Activated CD8-positive, alpha-beta T cell treated with anti-CD3 and anti-CD28 coated beads for 36 hours (primary cell): Measurements from ENCODE around the gene MACROD2. TPM values are rescaled to one million over a fixed set of nuclear protein-coding genes. Genes with fewer than 3 reads are reported as not detected.

Experiments
- ATAC-seq: fragments of 200-7000 bp; cut with Tn5 transposase; one replicate; pipeline ENCODE4 v1.10.0; 2021; ENCODE audit warnings: mild to moderate bottlenecking, moderate library complexity
- CTCF ChIA-PET: fragments of 350-600 bp; sonication (Branson Sonifier 250); formaldehyde crosslinking; loops from one replicate; lab custom pipeline; 2021; ENCODE audit warnings: antibody characterized with exemption; lab: Charles Lee
- POLR2A ChIA-PET: fragments of 350-600 bp; sonication (Branson Sonifier 250); formaldehyde crosslinking; loops from one replicate; lab custom pipeline; 2021; ENCODE audit warnings: antibody characterized with exemption; lab: Charles Lee
- DNase-seq: peaks from one replicate; pipeline ENCODE4 v3.0.0-alpha.2; 2020
- H3K27ac Mint-ChIP-seq: one replicate; pipeline ENCODE4 v1.8.0; 2021; ENCODE audit warnings: mild to moderate bottlenecking, mixed read lengths
- H3K27me3 Mint-ChIP-seq: one replicate; pipeline ENCODE4 v1.8.0; 2021; ENCODE audit warnings: mixed read lengths
- H3K36me3 Mint-ChIP-seq: one replicate; pipeline ENCODE4 v1.8.0; 2021; ENCODE audit warnings: low read depth, mixed read lengths
- H3K4me1 Mint-ChIP-seq: one replicate; pipeline ENCODE4 v1.8.0; 2021; ENCODE audit warnings: low read depth, mixed read lengths
- H3K4me3 Mint-ChIP-seq: one replicate; pipeline ENCODE4 v1.8.0; 2021; ENCODE audit warnings: mild to moderate bottlenecking, moderate library complexity, mixed read lengths
- H3K9me3 Mint-ChIP-seq: one replicate; pipeline ENCODE4 v1.8.0; 2021; ENCODE audit warnings: mixed read lengths
- intact Hi-C: fragments of 100-400 bp; cut with micrococcal nuclease; formaldehyde crosslinking; loops from one replicate; pipeline ENCODE4 v1.10.0; 2022
- total RNA-seq, 2 experiments: library from RNA; stranded (reverse); gene quantifications; one replicate each; pipeline ENCODE4 v1.2.3, GENCODE V29; 2021
- TF ChIP-seq, protein P1 (sequence below): fragments of 200-600 bp; IDR thresholded peaks from one replicate; pipeline ENCODE4 v1.8.0; 2022; ENCODE audit warnings: antibody characterized with exemption, mild to moderate bottlenecking

MACROD2 gene
- total RNA-seq, 2 experiments from 2014 or later, result not detected

DNA sequence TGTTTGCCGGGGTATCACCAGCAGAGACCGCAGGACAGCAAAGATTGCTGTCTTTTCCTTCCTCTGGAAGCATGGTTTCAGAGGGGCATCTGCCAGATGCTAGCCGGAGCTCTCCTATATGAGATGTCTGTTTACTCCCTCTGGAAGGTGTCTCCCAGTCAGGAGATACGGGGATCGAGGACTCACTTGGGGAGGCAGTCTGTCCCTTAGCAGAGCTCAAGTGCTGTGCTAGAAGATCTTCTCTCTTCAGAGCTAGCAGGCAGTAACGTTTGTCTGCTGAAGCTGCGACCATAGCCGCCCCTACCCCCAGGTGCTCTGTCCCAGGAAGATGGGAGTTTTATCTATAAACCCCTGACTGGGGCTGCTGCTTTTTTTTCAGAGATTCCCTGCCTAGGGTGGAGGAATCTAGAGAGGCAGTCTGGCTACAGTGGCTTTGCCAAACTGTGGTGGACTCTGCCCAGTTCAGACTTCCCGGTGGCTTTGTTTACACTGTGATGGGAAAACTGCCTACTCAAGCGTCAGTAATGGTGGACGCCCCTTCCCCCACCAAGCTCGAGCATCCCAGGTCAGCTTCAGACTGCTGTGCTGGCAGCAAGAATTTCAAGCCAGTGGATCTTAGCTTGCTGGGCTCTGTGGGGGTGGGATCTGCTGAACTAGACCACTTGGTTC is 475.0 kb downstream of the MACROD2 start:
- ChIA-PET CTCF (no interaction called here), POLR2A (no interaction called here)
- no peak for DNase-seq
- no peak for ATAC-seq
- intact Hi-C loops, result no loop called here
- Mint-ChIP-seq H3K4me3 (no peak overlapping the region), H3K27me3 (no peaks in the 10 kb centered on the region), H3K27ac (no peak overlapping the region), H3K36me3 (no peaks in the 10 kb centered on the region), H3K9me3 (peaks cover 8% of the 10 kb centered on the region), H3K4me1 (no peaks in the 10 kb centered on the region)
- TF ChIP-seq, protein P1, sequence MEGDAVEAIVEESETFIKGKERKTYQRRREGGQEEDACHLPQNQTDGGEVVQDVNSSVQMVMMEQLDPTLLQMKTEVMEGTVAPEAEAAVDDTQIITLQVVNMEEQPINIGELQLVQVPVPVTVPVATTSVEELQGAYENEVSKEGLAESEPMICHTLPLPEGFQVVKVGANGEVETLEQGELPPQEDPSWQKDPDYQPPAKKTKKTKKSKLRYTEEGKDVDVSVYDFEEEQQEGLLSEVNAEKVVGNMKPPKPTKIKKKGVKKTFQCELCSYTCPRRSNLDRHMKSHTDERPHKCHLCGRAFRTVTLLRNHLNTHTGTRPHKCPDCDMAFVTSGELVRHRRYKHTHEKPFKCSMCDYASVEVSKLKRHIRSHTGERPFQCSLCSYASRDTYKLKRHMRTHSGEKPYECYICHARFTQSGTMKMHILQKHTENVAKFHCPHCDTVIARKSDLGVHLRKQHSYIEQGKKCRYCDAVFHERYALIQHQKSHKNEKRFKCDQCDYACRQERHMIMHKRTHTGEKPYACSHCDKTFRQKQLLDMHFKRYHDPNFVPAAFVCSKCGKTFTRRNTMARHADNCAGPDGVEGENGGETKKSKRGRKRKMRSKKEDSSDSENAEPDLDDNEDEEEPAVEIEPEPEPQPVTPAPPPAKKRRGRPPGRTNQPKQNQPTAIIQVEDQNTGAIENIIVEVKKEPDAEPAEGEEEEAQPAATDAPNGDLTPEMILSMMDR, result no peak

DNA sequence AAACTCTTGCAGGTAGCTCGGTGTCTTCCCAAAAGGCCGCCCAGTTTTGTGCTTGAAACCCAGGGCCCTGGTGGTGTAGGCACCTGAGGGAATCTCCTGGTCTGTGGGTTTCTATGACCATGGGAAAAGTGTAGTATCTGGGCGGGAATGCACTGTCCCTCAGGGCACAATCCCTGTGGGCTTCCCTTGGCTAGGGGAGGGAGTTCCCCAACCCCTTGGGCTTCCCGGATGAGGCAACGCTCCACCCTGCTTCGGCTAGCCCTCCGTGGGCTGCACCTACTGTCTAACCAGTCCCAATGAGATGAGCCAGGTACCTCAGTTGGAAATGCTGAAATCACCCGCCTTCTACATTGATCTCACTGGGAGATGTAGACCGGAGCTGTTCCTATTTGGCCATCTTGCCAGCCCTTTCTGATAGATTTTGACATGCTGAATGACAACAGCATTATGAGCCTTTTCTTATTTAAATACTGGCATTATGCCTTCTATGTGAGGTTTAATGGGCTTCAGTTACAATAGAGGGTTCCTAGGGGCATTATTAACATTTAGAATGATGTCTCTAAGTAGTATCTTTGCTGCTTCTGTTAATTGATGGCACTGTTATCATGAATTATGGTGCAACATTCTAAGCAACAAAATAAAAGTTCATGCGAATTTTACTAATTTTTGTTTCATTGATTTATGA is 475.8 kb downstream of the MACROD2 start:
- Mint-ChIP-seq H3K27me3 (no peaks in the 10 kb centered on the region), H3K4me3 (no peak overlapping the region), H3K4me1 (no peaks in the 10 kb centered on the region), H3K27ac (no peak overlapping the region), H3K36me3 (no peaks in the 10 kb centered on the region), H3K9me3 (peaks cover 6% of the 10 kb centered on the region)
- intact Hi-C loops, result no loop called here
- DNase-seq (no peak), ATAC-seq (no peak)
- TF ChIP-seq, protein P1, result no peak
- ChIA-PET POLR2A (no interaction called here), CTCF (no interaction called here)

DNA sequence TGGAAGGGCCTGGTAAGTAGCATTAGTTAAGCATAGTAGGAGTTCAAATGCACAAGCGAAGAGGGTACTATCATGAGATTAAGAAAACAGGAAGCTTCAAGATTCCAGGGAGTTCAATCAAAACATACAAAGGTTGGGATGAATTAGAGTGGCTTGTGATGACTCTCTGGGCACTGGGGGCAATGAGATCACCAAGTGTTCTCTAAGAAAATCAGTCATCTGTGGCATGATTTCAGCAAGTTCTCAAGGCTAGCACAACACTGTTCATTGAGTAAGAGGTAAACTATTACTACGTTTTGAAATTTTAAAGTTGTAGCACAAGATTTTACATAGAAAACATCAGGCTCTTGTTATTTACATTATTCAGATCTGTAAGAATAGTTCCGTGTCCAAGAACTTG is 481.8 kb downstream of the MACROD2 start:
- intact Hi-C loops, result no loop called here
- Mint-ChIP-seq H3K27me3 (no peaks in the 10 kb centered on the region), H3K9me3 (peaks cover 1% of the 10 kb centered on the region), H3K36me3 (no peaks in the 10 kb centered on the region), H3K27ac (no peak overlapping the region), H3K4me1 (no peaks in the 10 kb centered on the region), H3K4me3 (no peak overlapping the region)
- CTCF ChIA-PET, result no interaction called here
- DNase-seq, result no peak
- TF ChIP-seq, protein P1, result no peak
- no peak for ATAC-seq
- POLR2A ChIA-PET, result no interaction called here

DNA sequence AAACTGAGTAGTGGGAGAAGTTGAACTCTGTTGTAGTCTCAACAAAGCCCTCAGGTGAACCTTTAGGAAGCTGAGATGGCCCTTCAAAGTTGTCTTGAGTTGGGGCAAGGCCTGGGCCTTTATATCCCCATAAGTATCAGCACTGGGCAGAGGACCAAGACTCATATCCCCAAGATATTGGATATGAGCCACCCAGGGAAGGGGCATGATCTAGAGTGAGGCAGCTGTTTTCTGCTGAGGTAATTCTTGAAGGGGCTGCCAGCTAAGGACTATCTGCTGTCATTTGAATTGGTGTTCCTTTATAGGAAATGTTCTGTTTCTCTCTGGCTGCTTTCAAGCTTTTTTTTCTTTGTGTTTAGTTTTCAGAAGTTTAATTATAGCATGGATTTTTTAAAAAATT is 482.8 kb downstream of the MACROD2 start:
- no peaks in the 10 kb centered on the region for H3K4me1 Mint-ChIP-seq
- POLR2A ChIA-PET, result no interaction called here
- DNase-seq (no peak), ATAC-seq (no peak)
- CTCF ChIA-PET, result no interaction called here
- H3K9me3 Mint-ChIP-seq, result peaks cover 1% of the 10 kb centered on the region
- TF ChIP-seq, protein P1, result no peak
- intact Hi-C loops, result no loop called here
- H3K27me3 Mint-ChIP-seq, result no peaks in the 10 kb centered on the region
- no peak overlapping the region for H3K27ac Mint-ChIP-seq
- H3K4me3 Mint-ChIP-seq, result no peak overlapping the region
- no peaks in the 10 kb centered on the region for H3K36me3 Mint-ChIP-seq

DNA sequence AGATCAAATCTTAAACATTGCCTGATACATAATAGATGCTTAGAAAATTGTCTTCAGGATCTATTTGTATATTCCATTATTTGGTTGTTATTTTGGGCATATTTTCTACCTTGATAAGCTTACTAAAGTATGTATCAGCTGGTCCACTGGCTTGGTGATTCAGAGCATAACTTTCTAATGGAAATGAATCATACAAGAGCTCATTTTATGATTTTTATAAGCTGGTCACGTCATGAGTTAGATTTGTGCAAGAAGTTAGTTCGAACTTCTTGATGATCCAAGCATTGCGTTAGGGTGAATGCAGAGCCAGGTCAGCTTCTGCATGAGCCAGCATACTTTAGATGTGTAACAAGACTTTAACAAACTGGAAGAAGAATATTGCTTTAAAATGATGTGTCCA is 486.5 kb downstream of the MACROD2 start:
- POLR2A ChIA-PET, result no interaction called here
- no peaks in the 10 kb centered on the region for H3K36me3 Mint-ChIP-seq
- no peaks in the 10 kb centered on the region for H3K4me1 Mint-ChIP-seq
- no peak for ATAC-seq
- intact Hi-C loops, result no loop called here
- no peak overlapping the region for H3K27ac Mint-ChIP-seq
- no peaks in the 10 kb centered on the region for H3K27me3 Mint-ChIP-seq
- DNase-seq, result no peak
- CTCF ChIA-PET, result no interaction called here
- H3K9me3 Mint-ChIP-seq, result peaks cover 7% of the 10 kb centered on the region
- TF ChIP-seq, protein P1, result no peak
- H3K4me3 Mint-ChIP-seq, result no peak overlapping the region
